ENCODE results near the gene TMEM63C.
A peak's percentile ranks its signal among the peaks of the same experiment; 100 is the strongest.
"Not testable (repeated sequence)": the region's sequence is repeated elsewhere in the genome, so short reads cannot be mapped to it uniquely, and the experiment has no call there.

TMEM63C gene

DNA sequence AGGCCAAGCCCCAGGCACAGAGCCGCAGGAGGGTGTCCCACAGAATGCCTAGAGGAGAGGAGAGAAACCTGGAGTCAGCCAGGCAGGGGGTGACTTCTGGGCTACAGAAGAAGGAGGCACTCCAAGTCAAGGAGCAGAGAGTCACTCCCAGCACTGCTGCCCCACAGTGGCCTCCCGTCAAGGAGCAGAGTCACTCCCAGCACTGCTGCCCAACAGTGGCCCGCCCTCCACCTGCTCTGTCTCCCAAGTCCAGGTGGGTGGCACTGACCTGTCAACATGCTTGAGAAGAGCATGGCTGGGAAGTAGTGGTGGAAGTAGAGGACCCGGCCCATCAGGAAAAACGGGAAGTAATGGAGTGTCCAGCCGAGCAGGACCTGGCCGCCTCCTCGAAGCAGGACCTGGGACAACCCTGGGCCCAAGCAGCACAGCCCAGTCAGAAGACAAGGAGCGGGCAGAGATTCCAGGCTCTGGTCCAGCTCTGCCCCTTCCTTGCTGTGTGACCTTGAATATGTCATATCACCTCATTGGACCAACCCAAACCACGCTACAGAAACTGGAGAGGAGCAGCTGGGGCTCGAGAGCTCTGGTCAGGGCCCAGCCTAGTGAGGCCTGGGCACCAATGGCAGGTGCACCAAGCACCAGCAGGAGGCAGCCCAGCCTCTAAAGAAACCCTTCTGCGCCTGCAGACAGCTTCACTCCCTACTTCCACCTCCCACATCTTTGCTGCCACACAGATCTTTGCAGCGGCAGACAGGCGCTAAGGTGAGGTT, 97.0 kb downstream of the TMEM63C start:
- no peak for DNase-seq (ENCODE audit: low read depth in 2 of 2)

- no peak for DNase-seq (ENCODE audit: low read depth in 2 of 2)
These were observed 98.1 kb downstream of the TMEM63C start for GRCh38 chr14:77279719-77280118.

DNA sequence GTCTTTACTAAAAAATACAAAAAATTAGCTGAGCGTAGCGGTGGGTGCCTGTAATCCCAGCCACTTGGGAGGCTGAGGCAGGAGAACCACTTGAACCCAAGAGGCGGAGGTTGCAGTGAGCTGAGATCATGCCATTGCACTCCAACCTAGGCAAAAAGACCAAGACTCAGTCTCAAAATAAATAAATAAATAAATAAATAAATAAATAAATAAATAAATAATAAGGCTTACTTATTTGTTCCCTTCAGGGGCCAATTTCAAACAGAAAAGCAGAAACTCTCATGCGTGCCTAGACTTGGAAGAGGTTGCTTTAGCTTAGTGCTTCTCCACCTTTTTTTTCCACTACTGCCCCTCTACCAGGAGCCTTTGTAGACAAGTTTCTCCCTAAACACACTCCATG, 99.3 kb downstream of the TMEM63C start:
- not testable (repeated sequence) for DNase-seq (ENCODE audit: low read depth in 2 of 2)

DNA sequence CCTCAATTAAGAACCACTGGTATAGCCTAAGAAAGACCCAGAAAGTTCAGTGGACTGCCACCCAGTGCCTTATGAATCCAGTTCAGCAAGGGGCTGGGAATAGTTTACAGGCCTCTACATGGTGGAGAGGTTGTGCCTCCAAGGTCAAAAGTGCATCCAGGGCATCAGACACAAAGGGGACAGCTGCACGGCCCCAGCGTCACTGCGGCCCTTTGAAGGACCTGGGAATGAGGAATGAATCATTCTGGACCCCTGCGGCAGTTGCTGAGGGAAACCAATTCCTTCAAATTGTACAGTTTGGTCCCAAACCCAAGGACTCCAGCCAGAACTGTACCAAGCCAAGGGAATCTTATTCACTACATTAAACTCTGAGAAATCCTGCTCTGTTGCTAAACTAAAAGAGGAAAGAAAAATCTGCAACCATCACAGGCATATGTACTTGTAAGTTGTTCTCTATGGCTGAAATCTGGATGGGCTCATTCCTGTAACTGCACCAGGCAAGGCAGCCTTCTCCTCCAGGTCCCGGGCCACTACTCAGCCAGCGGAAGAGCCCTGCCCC, 100.3 kb downstream of the TMEM63C start:
- DNase-seq (ENCODE audit: low read depth in 2 of 2): no peak

- no peak for DNase-seq (ENCODE audit: low read depth in 2 of 2)
These were observed 102.5 kb downstream of the TMEM63C start for GRCh38 chr14:77284066-77284465.

GRCh38 chr14:77284466-77284865, 102.9 kb downstream of the TMEM63C start:
- no peak for DNase-seq (ENCODE audit: low read depth in 2 of 2)

GRCh38 chr14:77286576-77286975, 105.0 kb downstream of the TMEM63C start:
- DNase-seq (ENCODE audit: low read depth in 2 of 2): no peak

GRCh38 chr14:77290705-77291104, 109.1 kb downstream of the TMEM63C start:
- no peak for DNase-seq (ENCODE audit: low read depth in 2 of 2)

GRCh38 chr14:77296155-77296554, 114.6 kb downstream of the TMEM63C start:
- no peak for DNase-seq (ENCODE audit: low read depth in 2 of 2)

DNA sequence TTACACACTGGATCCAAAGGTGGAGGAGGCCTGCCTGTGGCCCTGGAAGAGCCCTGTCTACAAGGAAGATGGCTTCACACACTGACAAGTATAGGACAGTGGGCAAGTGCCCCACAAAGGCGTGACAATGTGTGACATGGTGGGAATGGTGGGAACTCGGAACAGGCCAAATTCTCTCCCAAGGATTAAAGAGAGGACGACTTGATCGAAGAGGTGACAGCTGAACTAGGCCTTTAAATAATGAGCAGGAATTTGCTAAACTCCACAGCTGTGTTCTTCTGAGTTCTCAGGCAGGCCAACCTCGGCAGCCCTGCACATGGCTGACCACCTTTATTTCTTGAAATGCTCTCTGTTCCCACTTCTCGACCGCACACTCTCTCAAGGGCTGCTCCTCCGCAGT, 115.3 kb downstream of the TMEM63C start:
- no peak for DNase-seq (ENCODE audit: low read depth in 2 of 2)

- no peak for DNase-seq (ENCODE audit: low read depth in 2 of 2)
These were observed 118.2 kb downstream of the TMEM63C start for GRCh38 chr14:77299771-77300170.

DNA sequence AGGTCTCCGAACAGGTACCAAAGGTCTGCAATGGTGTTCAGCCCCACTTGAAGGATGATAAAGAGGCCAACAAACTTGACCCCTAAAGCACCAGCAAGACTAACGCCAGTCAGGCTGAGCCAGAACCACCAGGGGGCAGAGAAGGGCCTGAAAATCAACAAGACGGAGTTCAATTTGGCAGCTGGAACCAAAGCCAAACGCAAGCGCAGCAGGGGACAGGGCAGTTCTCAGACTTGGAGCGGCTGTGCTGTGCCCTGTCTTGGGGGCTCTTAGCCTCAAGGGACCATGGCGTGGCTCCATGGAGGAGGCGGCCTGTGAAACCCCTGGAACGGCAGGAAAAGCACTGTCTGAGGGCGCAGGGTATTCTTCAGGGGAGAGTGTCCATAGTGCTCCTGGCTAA, 119.5 kb downstream of the TMEM63C start:
- DNase-seq (ENCODE audit: low read depth in 2 of 2): peak; percentile 26 to 37

DNA sequence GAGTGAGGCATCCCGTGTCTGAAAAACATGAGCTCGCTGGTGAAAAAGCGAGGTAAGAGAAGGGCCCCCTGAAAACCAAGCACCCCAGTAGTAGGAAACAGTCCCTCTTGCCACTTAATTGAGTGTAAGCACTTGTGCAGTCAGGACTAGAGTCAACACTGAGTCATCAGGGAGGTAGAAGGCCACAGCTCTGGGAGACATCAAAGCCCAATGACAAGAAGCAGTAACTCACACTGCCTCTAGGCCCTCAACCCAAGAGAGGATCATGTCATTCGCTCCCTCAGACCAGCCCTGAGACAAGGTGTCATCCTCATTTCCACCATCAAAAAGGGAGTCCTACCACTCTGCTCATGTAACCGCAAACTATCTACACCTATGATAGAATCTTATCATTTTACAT, 121.3 kb downstream of the TMEM63C start:
- no peak for DNase-seq (ENCODE audit: low read depth in 2 of 2)

- no peak for DNase-seq (ENCODE audit: low read depth in 2 of 2)
These were observed 122.0 kb downstream of the TMEM63C start for GRCh38 chr14:77303417-77304156.

DNA sequence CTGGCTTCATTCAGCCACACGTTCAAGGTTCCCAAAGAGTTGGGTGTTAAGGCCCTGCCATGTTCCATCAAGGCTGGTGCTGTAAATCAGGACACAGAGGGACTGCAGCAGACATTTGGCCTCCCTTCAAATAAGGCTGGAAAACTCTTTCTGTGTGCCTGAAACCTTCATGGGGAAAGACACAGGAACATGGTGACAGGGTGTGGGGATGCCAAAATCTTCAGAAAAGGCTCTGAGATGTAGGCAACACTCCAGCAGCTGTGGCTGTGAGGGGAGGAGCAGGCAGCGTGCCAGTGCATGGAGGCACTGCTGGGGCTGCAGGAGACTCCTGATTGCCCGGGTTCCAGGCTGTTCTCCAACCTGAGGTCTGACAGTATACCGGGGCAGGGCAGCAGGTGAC, 124.1 kb downstream of the TMEM63C start:
- no peak for DNase-seq (ENCODE audit: low read depth in 2 of 2)

DNA sequence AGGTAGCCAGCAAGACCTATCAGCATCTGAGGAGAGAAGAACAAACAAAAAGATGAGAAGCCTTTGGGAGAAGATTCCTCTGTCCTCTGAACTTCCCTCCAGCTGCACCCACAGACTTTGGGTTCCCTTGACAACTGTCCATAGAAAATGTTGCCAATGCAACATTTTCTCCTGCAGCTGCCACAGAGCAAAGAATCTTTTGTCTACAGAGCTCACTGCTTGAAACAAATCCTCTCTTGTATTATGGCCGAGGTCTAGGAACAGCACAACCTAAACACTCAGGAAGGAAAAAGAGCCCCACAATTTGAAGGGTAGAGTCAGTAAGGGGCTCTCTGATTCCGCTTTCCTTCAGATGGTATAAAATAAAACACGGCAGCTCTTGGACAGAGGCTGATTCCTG, 124.8 kb downstream of the TMEM63C start:
- no peak for DNase-seq (ENCODE audit: low read depth in 2 of 2)

DNA sequence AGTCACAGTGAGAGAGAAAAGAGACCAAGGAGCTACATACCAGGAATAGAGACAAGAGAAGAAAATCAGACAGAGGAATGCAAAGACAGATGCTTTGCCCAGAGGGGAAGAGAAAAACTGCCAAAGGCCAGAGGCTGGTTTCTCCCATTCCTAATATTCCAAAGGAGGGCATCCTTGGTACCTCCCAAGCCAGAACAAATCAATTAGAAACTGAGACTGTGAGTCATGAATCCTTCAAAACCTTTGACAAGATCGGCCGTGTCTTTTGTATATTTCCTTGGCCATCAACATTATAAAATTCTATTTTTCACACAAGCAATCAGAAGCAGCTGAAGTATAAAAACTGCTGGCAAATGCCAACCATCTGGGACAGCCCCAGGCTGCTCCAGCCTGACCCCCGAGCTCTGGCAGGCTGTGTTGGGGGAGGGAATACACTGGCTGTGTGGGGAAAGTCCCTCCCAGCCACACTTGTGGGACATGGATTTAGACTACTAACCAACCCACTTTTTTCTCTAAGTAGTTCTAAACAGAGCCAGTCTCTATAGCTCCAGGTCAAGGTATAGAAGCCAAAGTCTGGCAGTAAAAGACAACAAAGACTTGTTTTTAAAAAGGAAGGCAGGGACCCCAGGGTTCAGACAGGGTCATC, 125.4 kb downstream of the TMEM63C start:
- no peak for DNase-seq (ENCODE audit: low read depth in 2 of 2)

Data from stimulated activated CD4-positive, alpha-beta T cell treated with anti-CD3 and anti-CD28 coated beads, Interleukin-1b, Interleukin-23, amount 100 ng/mL, for 4 hours (primary cell).